RWPE2 (cell line): ENCODE measurements around the gene B4GALT2.

Experiments used
- ATAC-seq: fragments of 200-7000 bp; cut with Tn5 transposase; 3 replicates; pipeline ENCODE4 v1.9.1; 2021; ENCODE audit warnings: low read depth
- DNase-seq: peaks from one replicate; pipeline ENCODE4 v3.0.0-alpha.2; 2020; ENCODE audit warnings: low spot score
- H3K27ac ChIP-seq: fragments of 450-650 bp; 2 replicates; pipeline ENCODE4 v1.5.1; 2017; ENCODE audit warnings: mild to moderate bottlenecking; ENCODE audit not compliant: poor library complexity, severe bottlenecking
- H3K27me3 ChIP-seq: fragments of 250-450 bp; sonication (Bioruptor Pico); 2 replicates; pipeline ENCODE4 v1.5.1; 2021; ENCODE audit warnings: mild to moderate bottlenecking, moderate library complexity; ENCODE audit not compliant: insufficient read depth, poor library complexity, severe bottlenecking
- H3K36me3 ChIP-seq: fragments of 250-450 bp; sonication (Bioruptor Pico); 2 replicates; pipeline ENCODE4 v1.5.1; 2020; ENCODE audit warnings: low read depth, mild to moderate bottlenecking, moderate library complexity
- H3K4me1 ChIP-seq: fragments of 250-450 bp; sonication (Bioruptor Pico); 2 replicates; pipeline ENCODE4 v1.5.1; 2021; ENCODE audit warnings: mild to moderate bottlenecking, moderate library complexity; ENCODE audit not compliant: insufficient read depth, poor library complexity, severe bottlenecking
- H3K4me3 ChIP-seq: fragments of 250-450 bp; sonication (Bioruptor Pico); 2 replicates; pipeline ENCODE4 v1.5.1; 2021; ENCODE audit warnings: mild to moderate bottlenecking, moderate library complexity; ENCODE audit not compliant: severe bottlenecking
- H3K9me3 ChIP-seq: fragments of 250-450 bp; sonication (Bioruptor Pico); 2 replicates; pipeline ENCODE4 v1.5.1; 2021; ENCODE audit warnings: mild to moderate bottlenecking, moderate library complexity; ENCODE audit not compliant: severe bottlenecking
- TF ChIP-seq, protein P1 (sequence below): fragments of 450-650 bp; IDR thresholded peaks from one replicate; pipeline ENCODE4 v1.5.1; 2017; ENCODE audit warnings: mild to moderate bottlenecking, moderate library complexity; ENCODE audit not compliant: poor library complexity, severe bottlenecking

The B4GALT2 gene

DNA sequence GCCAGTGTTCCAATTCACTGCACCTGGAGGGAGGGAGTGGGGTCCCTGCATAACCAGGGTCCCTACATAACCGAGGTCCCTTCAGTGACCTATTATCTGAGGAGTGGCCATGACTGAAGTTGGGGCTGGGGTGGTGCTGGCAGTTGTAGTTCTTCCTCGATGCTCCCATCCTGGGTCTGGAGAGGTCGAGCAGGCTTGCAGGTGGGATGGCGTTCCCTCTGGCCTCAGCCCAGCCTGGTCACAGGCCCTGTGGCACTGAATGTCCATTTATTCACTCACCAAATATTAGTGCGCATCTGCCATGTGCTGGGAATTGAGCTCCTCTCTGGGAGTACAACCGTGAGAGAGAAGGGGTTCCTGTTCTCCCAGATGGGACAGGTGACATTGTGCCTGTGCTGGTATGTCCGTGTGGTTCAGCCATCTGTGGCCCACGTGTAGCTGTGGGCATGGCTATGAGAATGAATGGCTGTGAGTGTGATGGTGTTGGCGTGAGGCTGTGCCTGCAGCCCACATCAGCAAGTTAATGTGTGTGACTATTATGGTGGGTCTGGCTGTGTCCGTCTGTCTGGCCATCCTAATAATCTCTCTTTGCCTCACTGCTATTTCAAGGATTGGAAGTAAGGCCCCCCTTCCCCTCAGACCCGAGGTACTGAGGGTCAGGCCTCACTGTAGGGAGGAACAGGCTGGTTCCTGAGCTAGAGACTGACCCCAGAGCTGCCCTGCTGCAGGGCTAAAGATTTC is 56.1 kb downstream of the B4GALT2 start:
- H3K27me3 ChIP-seq = no peaks in the 10 kb centered on the region
- TF ChIP-seq, protein P1, sequence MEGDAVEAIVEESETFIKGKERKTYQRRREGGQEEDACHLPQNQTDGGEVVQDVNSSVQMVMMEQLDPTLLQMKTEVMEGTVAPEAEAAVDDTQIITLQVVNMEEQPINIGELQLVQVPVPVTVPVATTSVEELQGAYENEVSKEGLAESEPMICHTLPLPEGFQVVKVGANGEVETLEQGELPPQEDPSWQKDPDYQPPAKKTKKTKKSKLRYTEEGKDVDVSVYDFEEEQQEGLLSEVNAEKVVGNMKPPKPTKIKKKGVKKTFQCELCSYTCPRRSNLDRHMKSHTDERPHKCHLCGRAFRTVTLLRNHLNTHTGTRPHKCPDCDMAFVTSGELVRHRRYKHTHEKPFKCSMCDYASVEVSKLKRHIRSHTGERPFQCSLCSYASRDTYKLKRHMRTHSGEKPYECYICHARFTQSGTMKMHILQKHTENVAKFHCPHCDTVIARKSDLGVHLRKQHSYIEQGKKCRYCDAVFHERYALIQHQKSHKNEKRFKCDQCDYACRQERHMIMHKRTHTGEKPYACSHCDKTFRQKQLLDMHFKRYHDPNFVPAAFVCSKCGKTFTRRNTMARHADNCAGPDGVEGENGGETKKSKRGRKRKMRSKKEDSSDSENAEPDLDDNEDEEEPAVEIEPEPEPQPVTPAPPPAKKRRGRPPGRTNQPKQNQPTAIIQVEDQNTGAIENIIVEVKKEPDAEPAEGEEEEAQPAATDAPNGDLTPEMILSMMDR = no peak
- no peak overlapping the region for H3K27ac ChIP-seq
- ATAC-seq = no peak
- no peaks in the 10 kb centered on the region for H3K9me3 ChIP-seq
- no peak for DNase-seq
- H3K4me1 ChIP-seq = peaks cover 29% of the 10 kb centered on the region
- H3K4me3 ChIP-seq = no peak overlapping the region
- no peaks in the 10 kb centered on the region for H3K36me3 ChIP-seq

DNA sequence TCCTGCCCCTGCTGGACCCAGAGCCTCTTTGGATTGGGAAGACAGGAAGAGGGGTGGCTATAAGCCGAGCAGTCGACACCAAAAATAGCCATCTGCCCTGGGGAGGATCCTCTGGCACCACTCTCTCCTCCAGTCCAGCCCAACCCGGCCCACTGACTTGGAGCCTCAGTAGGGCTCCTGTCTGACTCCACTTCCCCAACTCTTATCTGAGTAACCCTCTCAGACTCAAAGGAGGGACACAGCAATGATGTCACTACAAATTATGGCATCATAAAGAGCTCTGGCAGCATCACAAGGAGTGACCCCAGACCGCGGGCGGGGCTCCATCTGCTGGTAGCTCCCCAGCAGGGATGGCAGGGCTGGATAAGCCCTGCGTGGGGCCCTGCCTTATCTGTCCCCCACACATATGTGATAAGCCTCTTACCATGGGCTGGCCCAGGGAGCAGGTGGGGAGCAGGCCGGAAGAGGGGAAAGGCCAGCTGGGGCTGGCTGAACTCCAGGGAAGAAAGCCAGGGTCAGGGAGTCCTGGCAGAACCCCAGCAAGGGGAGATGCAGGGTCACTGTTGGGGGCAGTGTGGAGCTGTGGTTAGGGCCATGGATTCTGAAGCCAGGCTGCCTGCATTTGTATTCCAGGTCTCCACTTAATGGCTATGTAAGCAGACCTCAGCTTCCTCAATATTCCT is 56.9 kb downstream of the B4GALT2 start:
- Histone ChIP-seq H3K4me3 (no peak overlapping the region), H3K27me3 (no peaks in the 10 kb centered on the region), H3K27ac (peak overlapping the region; percentile 7), H3K4me1 (peaks cover 29% of the 10 kb centered on the region), H3K36me3 (no peaks in the 10 kb centered on the region), H3K9me3 (no peaks in the 10 kb centered on the region)
- no peak; the same call in 2 of the 3 replicates for ATAC-seq
- no peak for DNase-seq
- TF ChIP-seq, protein P1 = no peak

DNA sequence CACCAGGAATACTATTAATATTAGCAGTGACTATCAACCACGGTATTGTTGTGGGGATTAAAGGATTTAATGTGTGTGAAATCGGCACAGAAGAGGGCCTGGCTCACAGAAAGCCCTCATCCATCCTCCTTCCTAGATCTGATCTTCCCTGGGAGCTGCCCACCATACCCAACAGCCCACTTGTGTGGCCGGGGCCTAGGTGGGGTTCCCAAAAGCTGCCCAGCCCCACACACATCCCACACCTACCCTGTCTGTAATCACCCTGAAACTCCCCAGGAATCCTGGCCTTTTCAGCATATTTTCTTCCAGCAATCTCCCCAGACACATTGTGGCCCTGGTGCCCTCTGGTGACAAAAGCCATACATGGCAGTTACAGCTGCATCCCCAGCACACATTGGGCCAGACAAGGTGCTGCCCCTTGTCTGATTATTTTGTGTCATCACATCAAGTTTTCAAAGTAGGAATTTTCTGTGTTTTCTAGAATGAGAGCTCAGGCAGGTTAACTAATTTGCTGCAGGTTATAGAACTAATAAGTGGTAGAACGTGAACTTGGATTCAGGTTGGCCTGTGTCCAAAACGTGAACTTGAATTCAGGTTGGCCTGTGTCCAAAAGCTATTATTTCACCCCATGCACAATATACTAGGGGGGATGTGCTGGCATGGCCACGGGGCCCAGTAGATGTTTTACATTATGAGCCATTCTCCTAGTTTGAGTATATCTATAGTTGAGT is 57.6 kb downstream of the B4GALT2 start:
- TF ChIP-seq, protein P1 = peak; percentile 90
- Histone ChIP-seq H3K27me3 (no peaks in the 10 kb centered on the region), H3K9me3 (no peaks in the 10 kb centered on the region), H3K4me3 (no peak overlapping the region), H3K4me1 (peaks cover 28% of the 10 kb centered on the region), H3K27ac (peak overlapping the region; percentile 7), H3K36me3 (no peaks in the 10 kb centered on the region)
- ATAC-seq = peak; percentile 57
- DNase-seq = no peak

DNA sequence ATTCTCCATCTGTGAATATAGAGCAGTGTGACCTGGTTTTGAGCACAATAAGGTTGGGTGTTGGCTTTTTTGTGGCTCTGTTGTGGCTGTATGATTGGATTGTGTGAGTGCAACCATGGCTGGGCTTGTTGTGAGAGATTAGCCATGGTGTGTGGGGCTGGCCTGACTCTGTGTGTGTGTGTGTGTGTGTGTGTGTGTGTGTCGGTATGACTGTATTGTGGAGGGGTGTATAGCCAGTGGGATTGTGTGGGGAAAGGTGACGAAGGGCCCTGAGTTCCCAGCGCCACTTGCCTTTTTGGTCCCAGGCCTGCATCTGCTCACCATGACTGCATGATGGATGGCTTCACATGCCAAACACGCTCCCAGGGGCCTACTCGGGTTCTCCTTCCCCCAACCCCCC is 58.1 kb downstream of the B4GALT2 start:
- Histone ChIP-seq H3K36me3 (no peaks in the 10 kb centered on the region), H3K9me3 (no peaks in the 10 kb centered on the region), H3K27me3 (no peaks in the 10 kb centered on the region), H3K4me1 (peaks cover 22% of the 10 kb centered on the region), H3K27ac (no peak overlapping the region), H3K4me3 (no peak overlapping the region)
- DNase-seq (no peak), ATAC-seq (no peak)
- TF ChIP-seq, protein P1 = no peak
